SK-N-SH (cell line): ENCODE measurements around the gene ASAP2. TPM values are rescaled to one million over a fixed set of nuclear protein-coding genes. Genes with fewer than 3 reads are reported as not detected.
A peak's percentile ranks its signal among the peaks of the same experiment; 100 is the strongest.

Experiments used
- CTCF ChIA-PET: fragments of 300-600, 350-600 bp; formaldehyde crosslinking; extraction: SDS; loops from one replicate; lab custom pipeline; 2021; lab: Yijun Ruan, JAX
- POLR2A ChIA-PET: fragments of 350-600 bp; sonication (Branson Sonifier 250); formaldehyde crosslinking; extraction: SDS; loops from one replicate; lab custom pipeline; 2020; ENCODE audit warnings: antibody characterized with exemption, inconsistent platforms; lab: Yijun Ruan, JAX
- DNase-seq: peaks from one replicate; pipeline ENCODE4 v3.0.0; 2012
- H2AFZ ChIP-seq: fragments of 200-600 bp; sonication (generic); 2 replicates; pipeline ENCODE4 v1.8.1; 2016; ENCODE audit warnings: antibody characterized with exemption, mild to moderate bottlenecking, low read depth
- H3F3A ChIP-seq: fragments of 200-600 bp; sonication (generic); replicated peaks from 2 replicates; pipeline ENCODE3; 2016; ENCODE audit warnings: antibody characterized with exemption, mild to moderate bottlenecking; ENCODE audit not compliant: insufficient read depth
- H3K27ac ChIP-seq, 2 experiments: fragments of 200-500 bp in 1 of 2; fragments of 200-600 bp in 1 of 2; sonication (Bioruptor generic) in 1 of 2; sonication (generic), shearing (Covaris generic) in 1 of 2; 2 replicates each; pipeline versions ENCODE4 v1.5.1 to v1.6.1; 2014 to 2016; ENCODE audit warnings: low read depth in 2 of 2, inconsistent platforms in 1 of 2, low read length in 1 of 2, mild to moderate bottlenecking in 1 of 2, mixed read lengths in 1 of 2
- H3K27me3 ChIP-seq: fragments of 200-600 bp; sonication (generic), shearing (Covaris generic); 2 replicates; pipeline ENCODE4 v1.6.1; 2016; ENCODE audit warnings: mixed run types; ENCODE audit not compliant: insufficient read depth
- H3K36me3 ChIP-seq, 2 experiments: fragments of 200-500 bp in 1 of 2; fragments of 200-600 bp in 1 of 2; sonication (Bioruptor generic) in 1 of 2; sonication (generic) in 1 of 2; replicated peaks in 1 of 2; 2 replicates each; pipeline versions ENCODE3 to v1.5.1; 2014 to 2016; ENCODE audit warnings: low read length in 1 of 2, mild to moderate bottlenecking in 1 of 2; ENCODE audit not compliant: insufficient read depth in 2 of 2, control insufficient read depth in 1 of 2
- H3K4me1 ChIP-seq, 2 experiments: fragments of 200-500 bp in 1 of 2; fragments of 200-600 bp in 1 of 2; sonication (Bioruptor generic) in 1 of 2; sonication (generic), shearing (Covaris generic) in 1 of 2; 2 replicates each; pipeline versions ENCODE4 v1.5.1 to v1.6.1; 2014 to 2016; ENCODE audit warnings: low read depth in 1 of 2, low read length in 1 of 2, mixed run types in 1 of 2; ENCODE audit not compliant: insufficient read depth in 2 of 2, control insufficient read depth in 1 of 2
- H3K4me2 ChIP-seq: fragments of 200-600 bp; sonication (generic), shearing (Covaris generic); 2 replicates; pipeline ENCODE4 v1.6.1; 2017; ENCODE audit warnings: mixed run types
- H3K4me3 ChIP-seq, 2 experiments: fragments of 200-500 bp in 1 of 2; fragments of 200-600 bp in 1 of 2; sonication (Bioruptor generic) in 1 of 2; sonication (generic), shearing (Covaris generic) in 1 of 2; 2 replicates each; pipeline versions ENCODE4 v1.5.1 to v1.8.1; 2014 to 2016; ENCODE audit warnings: low read depth in 2 of 2, inconsistent platforms in 1 of 2, low read length in 1 of 2, mild to moderate bottlenecking in 1 of 2, mixed read lengths in 1 of 2, moderate library complexity in 1 of 2
- H3K79me2 ChIP-seq: fragments of 200-600 bp; sonication (generic); 2 replicates; pipeline ENCODE4 v1.8.1; 2017; ENCODE audit warnings: mild to moderate bottlenecking; ENCODE audit not compliant: insufficient read depth
- H3K9ac ChIP-seq: fragments of 200-600 bp; sonication (generic); 2 replicates; pipeline ENCODE4 v1.6.1; 2017; ENCODE audit warnings: mixed run types
- H3K9me2 ChIP-seq: fragments of 200-600 bp; sonication (generic); 2 replicates; pipeline ENCODE4 v1.6.1; 2017; ENCODE audit warnings: mixed run types
- H3K9me3 ChIP-seq: fragments of 200-600 bp; sonication (generic); 2 replicates; pipeline ENCODE4 v1.6.1; 2017; ENCODE audit warnings: mixed run types, mild to moderate bottlenecking, moderate library complexity
- H4K20me1 ChIP-seq: fragments of 200-600 bp; sonication (generic); 2 replicates; pipeline ENCODE4 v1.6.1; 2017; ENCODE audit warnings: mild to moderate bottlenecking, mixed run types; ENCODE audit not compliant: insufficient read depth
- ELF1 ChIP-seq: IDR thresholded peaks from 2 replicates; pipeline ENCODE4 v1.4.0; 2012
- EP300 ChIP-seq, 2 experiments: IDR thresholded peaks; 2 replicates each; pipeline versions ENCODE4 v1.4.0 to v1.6.1; 2012; ENCODE audit warnings: borderline replicate concordance in 1 of 2, low read depth in 1 of 2, low read length in 1 of 2
- FOSL2 ChIP-seq: IDR thresholded peaks from 2 replicates; pipeline ENCODE4 v1.4.0; 2012; ENCODE audit warnings: low read depth, mild to moderate bottlenecking, moderate library complexity, borderline replicate concordance
- FOXJ3 ChIP-seq: sonication (generic); formaldehyde crosslinking; IDR thresholded peaks from 2 replicates; pipeline ENCODE4 v1.5.1; 2020; ENCODE audit warnings: mild to moderate bottlenecking, missing genetic modification reagents
- JUND ChIP-seq: IDR thresholded peaks from 2 replicates; pipeline ENCODE4 v1.4.0; 2012
- MAX ChIP-seq: IDR thresholded peaks from 2 replicates; pipeline ENCODE4 v1.4.0; 2012; ENCODE audit warnings: low read depth
- MEF2A ChIP-seq: IDR thresholded peaks from 2 replicates; pipeline ENCODE4 v1.4.0; 2012; ENCODE audit warnings: low read depth, borderline replicate concordance
- NRF1 ChIP-seq: IDR thresholded peaks from 2 replicates; pipeline ENCODE4 v1.6.1; 2012; ENCODE audit warnings: low read depth, mild to moderate bottlenecking, low read length
- PBX3 ChIP-seq: IDR thresholded peaks from 2 replicates; pipeline ENCODE4; 2012
- POLR2AphosphoS5 ChIP-seq: IDR thresholded peaks from 2 replicates; pipeline ENCODE4 v1.6.1; 2012; ENCODE audit warnings: low read depth, low read length
- RAD21 ChIP-seq: IDR thresholded peaks from 2 replicates; pipeline ENCODE4 v1.6.1; 2012; ENCODE audit warnings: mild to moderate bottlenecking, low read length
- RFX5 ChIP-seq: IDR thresholded peaks from 2 replicates; pipeline ENCODE4 v1.6.1; 2012; ENCODE audit warnings: mild to moderate bottlenecking, improper control_type of control experiment, low read length
- RXRA ChIP-seq: IDR thresholded peaks from 2 replicates; pipeline ENCODE4 v1.4.0; 2012; ENCODE audit warnings: low read depth, mild to moderate bottlenecking, borderline replicate concordance
- TAF1 ChIP-seq: IDR thresholded peaks from 2 replicates; pipeline ENCODE4 v1.6.1; 2012; ENCODE audit warnings: low read depth, mild to moderate bottlenecking, low read length, moderate library complexity, borderline replicate concordance
- TCF12 ChIP-seq: IDR thresholded peaks from 2 replicates; pipeline ENCODE4 v1.4.0; 2012
- USF1 ChIP-seq: IDR thresholded peaks from 2 replicates; pipeline ENCODE4 v1.4.0; 2012; ENCODE audit warnings: low read depth, borderline replicate concordance
- YY1 ChIP-seq: IDR thresholded peaks from 2 replicates; pipeline ENCODE4 v1.4.0; 2012; ENCODE audit warnings: low read depth, mild to moderate bottlenecking
- WGBS: methylation state at CpG from one replicate; pipeline ENCODE4 v1.1.6; 2017; ENCODE audit warnings: low lambda C conversion rate; 5-methylcytosine and 5-hydroxymethylcytosine counted together
- polyA plus RNA-seq, 3 experiments: library from polyadenylated mRNA; depleted of rRNA; stranded (reverse); fragments of >200 nt; gene quantifications; 2 replicates each; pipeline ENCODE4 v1.2.3, GENCODE V29; 2012

The ASAP2 gene
- polyA plus RNA-seq, 1 of the 3 experiments (the other 2 are of a cell fraction), result 37.9 TPM

GRCh38 chr2:9434489-9434888 lies 227.9 kb downstream of the ASAP2 start:
- ChIA-PET CTCF (interaction anchor here (0.7 to 0.9 kb wide), 5 partner anchors 10 to 613 kb away, joined by 3 to 6 read pairs (median 3); no protein-coding TSS in a partner anchor), POLR2A (interaction anchor here (0.8 kb wide), 1 partner anchor 824 kb away, joined by 3 read pairs; no protein-coding TSS in a partner anchor)
- Histone ChIP-seq H3K27ac (no peak overlapping the region), H3K9ac (no peak overlapping the region), H3K4me2 (no peak overlapping the region), H3K79me2 (no peaks in the 10 kb centered on the region), H3K36me3 (peaks cover 74 to 79% of the 10 kb centered on the region in 2 experiments), H3K4me1 (peaks cover 0 to 15% of the 10 kb centered on the region in 2 experiments; a peak in 3 of 4 replicates), H4K20me1 (no peaks in the 10 kb centered on the region), H2AFZ (no peak overlapping the region), H3K27me3 (no peaks in the 10 kb centered on the region), H3K9me3 (no peaks in the 10 kb centered on the region), H3F3A (peaks cover 17% of the 10 kb centered on the region), H3K4me3 (no peak overlapping the region), H3K9me2 (no peaks in the 10 kb centered on the region)
- no peak for TF ChIP-seq NRF1
- TF ChIP-seq TCF12, result no peak
- TF ChIP-seq YY1, result no peak
- TF ChIP-seq ELF1, result no peak
- TF ChIP-seq MEF2A, result no peak
- TF ChIP-seq EP300 (IDR thresholded peaks at IDR 0.05; ENCODE audit: borderline replicate concordance in 1 of 2, low read depth in 1 of 2, low read length in 1 of 2), result no peak
- no peak for TF ChIP-seq POLR2AphosphoS5
- TF ChIP-seq TAF1, result no peak
- TF ChIP-seq USF1, result no peak
- TF ChIP-seq RFX5, result no peak
- no peak for TF ChIP-seq RXRA
- TF ChIP-seq RAD21, result no peak
- TF ChIP-seq PBX3, result no peak
- no peak for TF ChIP-seq FOXJ3 (CRISPR knock-in tag)
- no peak for TF ChIP-seq MAX
- WGBS, result 89% methylated on average over 2 of the region's 2 CpGs
- DNase-seq, result no peak

GRCh38 chr2:9439536-9439935 lies 232.9 kb downstream of the ASAP2 start:
- TF ChIP-seq USF1 (no peak), POLR2AphosphoS5 (no peak), JUND (peak; percentile 21; the same call in 1 of the 2 replicates), FOXJ3 (CRISPR knock-in tag) (no peak), FOSL2 (peak; percentile 35; the same call in 1 of the 2 replicates)
- Histone ChIP-seq H3K9me3 (no peaks in the 10 kb centered on the region), H3F3A (peaks cover 13% of the 10 kb centered on the region), H3K36me3 (peaks cover 66 to 77% of the 10 kb centered on the region in 2 experiments), H3K27ac (peak overlapping the region in 1 of 2 experiments; percentile 62; a peak in 2 of 4 replicates), H3K4me2 (no peak overlapping the region; the same call in 1 of the 2 replicates), H2AFZ (no peak overlapping the region), H3K9me2 (no peaks in the 10 kb centered on the region), H3K9ac (0 out of 2 replicates have a peak overlapping the region, but pooled peaks have one; percentile 19), H3K4me3 (no peak overlapping the region), H3K79me2 (no peaks in the 10 kb centered on the region), H3K27me3 (no peaks in the 10 kb centered on the region), H4K20me1 (no peaks in the 10 kb centered on the region), H3K4me1 (peaks cover 0 to 12% of the 10 kb centered on the region in 2 experiments; a peak in 1 of 4 replicates)
- POLR2A ChIA-PET, result no interaction called here
- CTCF ChIA-PET, result interaction anchor here (2.5 kb wide), 1 partner anchor 10 kb away, joined by 7 read pairs; no protein-coding TSS in a partner anchor
- no peak for DNase-seq
- 95% methylated on average over 1 of the region's 1 CpG for WGBS
